Large intestine (tissue), 3 donors: Measurements from ENCODE around the gene SLC25A21. TPM values are rescaled to one million over a fixed set of nuclear protein-coding genes. Genes with fewer than 3 reads are reported as not detected.
A peak's percentile ranks its signal among the peaks of the same experiment; 100 is the strongest.

ENCODE experiments used
- DNase-seq, 2 donors: peaks; one replicate each; pipeline versions ENCODE4 v3.0.0 to v3.0.0-alpha.2; 2013
- H3K27ac ChIP-seq: one replicate; pipeline ENCODE4 v1.5.1; 2013; ENCODE audit warnings: low read length
- H3K27me3 ChIP-seq: 2 replicates; pipeline ENCODE4 v1.6.1; 2013; ENCODE audit warnings: low read length; ENCODE audit not compliant: control insufficient read depth, insufficient read depth
- H3K36me3 ChIP-seq: 2 replicates; pipeline ENCODE4 v1.6.1; 2013; ENCODE audit warnings: low read length; ENCODE audit not compliant: control insufficient read depth, insufficient read depth
- H3K4me1 ChIP-seq: one replicate; pipeline ENCODE4 v1.6.1; 2013; ENCODE audit warnings: low read length; ENCODE audit not compliant: control insufficient read depth, insufficient read depth
- H3K4me3 ChIP-seq: one replicate; pipeline ENCODE4 v1.5.1; 2013; ENCODE audit warnings: low read length
- H3K9me3 ChIP-seq: one replicate; pipeline ENCODE4 v1.6.1; 2013; ENCODE audit warnings: mild to moderate bottlenecking, low read depth, low read length, moderate library complexity; ENCODE audit not compliant: control insufficient read depth
- WGBS: methylation state at CpG from one replicate; pipeline ENCODE4 v1.1.5; 2013; ENCODE audit warnings: low lambda C conversion rate; ENCODE audit not compliant: insufficient coverage; 5-methylcytosine and 5-hydroxymethylcytosine counted together
- polyA plus RNA-seq: library from polyadenylated mRNA; unstranded; fragments of 120-200 nt; gene quantifications from one replicate; pipeline ENCODE4 v1.2.1, GENCODE V29; 2013

SLC25A21 gene
- polyA plus RNA-seq, 1 donor: 0.58 TPM

DNA sequence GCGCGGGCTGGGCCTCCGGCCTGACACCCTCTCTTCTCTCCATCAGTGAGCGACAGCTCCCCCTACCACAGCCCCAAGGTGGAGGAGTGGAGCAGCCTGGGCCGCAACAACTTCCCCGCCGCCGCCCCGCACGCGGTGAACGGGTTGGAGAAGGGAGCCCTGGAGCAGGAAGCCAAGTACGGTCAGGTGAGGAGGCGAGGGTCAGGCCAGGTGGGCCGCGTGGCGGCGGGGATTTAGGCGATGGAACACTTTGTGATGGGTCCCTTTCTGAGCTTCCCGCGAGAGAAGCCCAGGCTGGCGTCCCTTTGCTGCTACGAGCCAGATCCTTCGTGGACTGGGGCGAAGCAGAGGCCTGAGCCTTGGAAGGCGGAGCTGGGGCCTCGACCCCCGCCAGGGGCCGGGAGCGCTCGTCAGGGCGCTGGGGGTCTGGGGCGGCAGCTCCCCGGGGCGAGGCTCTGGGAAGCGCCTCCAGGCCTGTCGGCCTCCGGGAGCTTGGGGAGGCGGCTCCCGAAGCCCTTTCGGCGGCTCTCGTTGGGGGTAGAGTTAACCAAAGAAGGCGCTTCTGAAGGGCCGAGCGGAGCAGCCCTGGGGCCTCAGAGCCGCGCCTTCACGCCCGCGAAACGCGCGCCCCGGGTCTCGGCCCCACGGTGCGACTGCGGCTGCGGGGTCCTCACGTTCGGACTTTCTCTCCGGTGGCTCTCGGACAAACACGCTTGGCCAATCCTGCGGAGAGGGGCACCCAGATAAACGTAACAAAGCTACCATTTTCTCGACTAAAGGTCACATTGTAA, 505.8 kb downstream of the SLC25A21 start:
- peaks cover 68% of the 10 kb centered on the region for H3K27me3 ChIP-seq

GRCh38 chr14:36665887-36666415, 506.5 kb downstream of the SLC25A21 start:
- 20% methylated on average over 1 of the region's 18 CpGs for WGBS
- H3K27ac ChIP-seq: no peak overlapping the region
- peaks cover 22% of the 10 kb centered on the region for H3K9me3 ChIP-seq
- no peaks in the 10 kb centered on the region for H3K36me3 ChIP-seq
- peaks cover 75% of the 10 kb centered on the region for H3K27me3 ChIP-seq
- no peak for DNase-seq
- H3K4me1 ChIP-seq: peaks cover 26% of the 10 kb centered on the region
- H3K4me3 ChIP-seq: no peak overlapping the region

More for the DNA sequence above, 505.8 kb downstream of the SLC25A21 start:
- Histone ChIP-seq H3K27ac (no peak overlapping the region), H3K4me3 (no peak overlapping the region), H3K4me1 (peaks cover 19% of the 10 kb centered on the region), H3K9me3 (peaks cover 19% of the 10 kb centered on the region), H3K36me3 (no peaks in the 10 kb centered on the region)
- DNase-seq: no peak
- no CpG with 5 or more reads among the region's 68 CpGs for WGBS

GRCh38 chr14:36664322-36665193, 507.8 kb downstream of the SLC25A21 start:
- no peak for DNase-seq
- Histone ChIP-seq H3K4me1 (peaks cover 27% of the 10 kb centered on the region), H3K27me3 (peaks cover 89% of the 10 kb centered on the region), H3K27ac (no peak overlapping the region), H3K9me3 (peaks cover 24% of the 10 kb centered on the region), H3K36me3 (no peaks in the 10 kb centered on the region), H3K4me3 (no peak overlapping the region)
- 4% methylated on average over 3 of the region's 9 CpGs for WGBS

DNA sequence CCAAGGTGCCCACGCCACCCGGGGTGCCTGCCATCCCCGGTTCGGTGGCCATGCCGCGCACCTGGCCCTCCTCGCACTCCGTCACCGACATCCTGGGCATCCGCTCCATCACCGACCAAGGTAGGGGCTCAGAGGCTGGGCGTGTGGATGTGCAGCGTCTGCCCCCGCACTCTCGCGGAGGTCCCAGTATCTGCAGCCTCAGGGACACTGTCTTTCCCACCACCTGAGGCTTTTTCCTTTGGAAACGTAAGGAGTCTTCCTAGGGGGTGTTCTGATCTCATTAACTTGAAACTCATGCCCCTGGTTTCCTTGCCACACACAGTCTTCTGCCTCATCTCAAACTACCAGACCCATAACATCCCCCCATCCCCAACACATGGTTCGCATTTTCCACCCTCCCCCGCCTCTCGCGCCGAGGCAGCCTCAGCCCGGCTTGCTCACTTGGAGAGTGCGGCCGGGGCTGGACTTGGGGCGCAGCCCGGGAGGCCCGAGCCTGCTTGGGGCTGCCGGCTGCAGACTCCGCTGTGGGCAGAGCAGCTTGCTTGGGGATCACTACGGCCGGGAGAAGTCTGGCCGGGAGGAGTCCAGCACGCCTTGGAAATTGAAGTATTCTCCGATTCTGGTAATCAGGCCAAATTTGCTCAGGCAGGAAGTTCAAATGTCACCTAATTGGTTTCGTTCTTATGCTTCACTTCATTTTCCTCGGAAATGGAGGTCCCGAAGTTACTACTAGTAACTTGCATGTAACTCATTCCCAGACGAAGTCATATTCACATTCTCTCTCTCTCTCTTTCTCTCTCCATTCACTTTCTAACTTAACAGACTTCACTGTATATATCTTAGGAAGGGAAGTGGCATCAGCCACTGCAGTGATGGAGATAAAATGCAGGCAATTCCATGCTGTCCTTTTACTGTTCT, 508.7 kb downstream of the SLC25A21 start:
- H3K4me1 ChIP-seq: peaks cover 30% of the 10 kb centered on the region
- 0% methylated on average over 2 of the region's 39 CpGs for WGBS
- H3K27me3 ChIP-seq: peaks cover 98% of the 10 kb centered on the region
- no peaks in the 10 kb centered on the region for H3K36me3 ChIP-seq
- no peak overlapping the region for H3K27ac ChIP-seq
- H3K9me3 ChIP-seq: peaks cover 29% of the 10 kb centered on the region
- DNase-seq: no peak
- no peak overlapping the region for H3K4me3 ChIP-seq

DNA sequence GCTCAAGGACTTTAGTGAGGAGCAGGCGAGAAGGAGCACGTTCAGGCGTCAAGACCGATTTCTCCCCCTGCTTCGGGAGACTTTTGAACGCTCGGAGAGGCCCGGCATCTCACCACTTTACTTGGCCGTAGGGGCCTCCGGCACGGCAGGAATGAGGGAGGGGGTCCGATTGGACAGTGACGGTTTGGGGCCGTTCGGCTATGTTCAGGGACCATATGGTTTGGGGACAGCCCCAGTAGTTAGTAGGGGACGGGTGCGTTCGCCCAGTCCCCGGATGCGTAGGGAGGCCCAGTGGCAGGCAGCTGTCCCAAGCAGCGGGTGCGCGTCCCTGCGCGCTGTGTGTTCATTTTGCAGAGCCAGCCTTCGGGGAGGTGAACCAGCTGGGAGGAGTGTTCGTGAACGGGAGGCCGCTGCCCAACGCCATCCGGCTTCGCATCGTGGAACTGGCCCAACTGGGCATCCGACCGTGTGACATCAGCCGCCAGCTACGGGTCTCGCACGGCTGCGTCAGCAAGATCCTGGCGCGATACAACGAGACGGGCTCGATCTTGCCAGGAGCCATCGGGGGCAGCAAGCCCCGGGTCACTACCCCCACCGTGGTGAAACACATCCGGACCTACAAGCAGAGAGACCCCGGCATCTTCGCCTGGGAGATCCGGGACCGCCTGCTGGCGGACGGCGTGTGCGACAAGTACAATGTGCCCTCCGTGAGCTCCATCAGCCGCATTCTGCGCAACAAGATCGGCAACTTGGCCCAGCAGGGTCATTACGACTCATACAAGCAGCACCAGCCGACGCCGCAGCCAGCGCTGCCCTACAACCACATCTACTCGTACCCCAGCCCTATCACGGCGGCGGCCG, 509.6 kb downstream of the SLC25A21 start:
- no CpG with 5 or more reads among the region's 71 CpGs for WGBS
- Histone ChIP-seq H3K27me3 (peaks cover 98% of the 10 kb centered on the region), H3K27ac (no peak overlapping the region), H3K4me1 (peaks cover 31% of the 10 kb centered on the region), H3K36me3 (no peaks in the 10 kb centered on the region), H3K9me3 (peaks cover 35% of the 10 kb centered on the region), H3K4me3 (no peak overlapping the region)
- no peak for DNase-seq

GRCh38 chr14:36662258-36662542, 510.2 kb downstream of the SLC25A21 start:
- Histone ChIP-seq H3K27me3 (peaks cover 100% of the 10 kb centered on the region), H3K9me3 (peaks cover 37% of the 10 kb centered on the region), H3K36me3 (no peaks in the 10 kb centered on the region), H3K4me1 (peaks cover 34% of the 10 kb centered on the region), H3K27ac (no peak overlapping the region), H3K4me3 (no peak overlapping the region)
- WGBS: no CpG with 5 or more reads among the region's 11 CpGs
- no peak for DNase-seq

GRCh38 chr14:36661506-36662257, 510.7 kb downstream of the SLC25A21 start, which contains the start of gene PAX9:
PAX9 (plus strand) TSS chr14:36661860; CDS start chr14:36662090, 230 bp downstream.
- H3K9me3 ChIP-seq: peaks cover 34% of the 10 kb centered on the region
- no peak within 1 kb of the TSS for H3K27ac ChIP-seq
- peak; percentile 55 to 74 for DNase-seq
- 0% methylated on average over 5 of the region's 44 CpGs for WGBS
- H3K36me3 ChIP-seq: no peaks in the 10 kb centered on the region
- H3K27me3 ChIP-seq: peaks cover 100% of the 10 kb centered on the region
- H3K4me3 ChIP-seq: peak within 1 kb of the TSS; percentile 11
- peaks cover 34% of the 10 kb centered on the region for H3K4me1 ChIP-seq

DNA sequence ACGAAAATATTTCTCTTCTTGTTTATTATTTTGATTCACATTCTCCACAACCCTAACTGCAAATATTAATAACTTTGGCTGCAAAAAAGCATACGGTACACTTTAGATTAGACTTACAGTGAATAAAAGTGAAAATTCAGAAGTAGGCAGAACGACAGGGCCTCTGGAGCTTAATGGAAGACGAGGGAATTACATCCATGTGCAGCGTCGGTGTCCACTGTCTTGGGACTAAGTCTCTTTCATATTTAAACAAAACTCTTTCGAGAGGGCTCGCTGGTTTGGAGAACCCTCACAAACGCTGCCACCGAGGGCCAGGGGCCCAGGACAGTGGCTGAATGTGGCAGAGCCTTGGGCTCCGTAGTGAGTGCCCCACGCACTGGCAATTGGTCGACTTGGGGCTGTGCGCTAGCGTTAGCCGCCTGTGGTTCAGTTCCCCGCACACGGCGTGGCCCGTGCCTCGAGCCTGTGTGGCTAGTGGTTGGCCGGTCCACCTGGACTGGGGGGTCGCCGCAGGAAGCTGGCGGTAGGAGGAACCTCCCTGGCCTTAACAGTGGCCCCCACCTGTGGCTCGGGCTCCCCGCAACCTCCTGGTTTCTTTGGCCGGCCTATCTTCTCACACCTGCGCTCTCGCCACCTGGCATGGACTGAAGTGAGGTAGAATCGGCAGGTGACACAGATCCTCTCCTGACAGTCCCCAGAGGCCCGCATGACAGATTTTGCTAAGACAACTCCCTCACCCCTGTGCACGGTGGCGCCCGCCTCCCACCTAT, 511.5 kb downstream of the SLC25A21 start:
- WGBS: 13% methylated on average over 1 of the region's 35 CpGs
- peak overlapping the region; percentile 11 for H3K4me3 ChIP-seq
- H3K4me1 ChIP-seq: peaks cover 36% of the 10 kb centered on the region

More for the DNA sequence above, 511.5 kb downstream of the SLC25A21 start:
- H3K9me3 ChIP-seq: peaks cover 27% of the 10 kb centered on the region
- H3K36me3 ChIP-seq: no peaks in the 10 kb centered on the region
- H3K27ac ChIP-seq: no peak overlapping the region
- DNase-seq: no peak
- peaks cover 100% of the 10 kb centered on the region for H3K27me3 ChIP-seq
